CD14-positive monocyte (primary cell): ENCODE measurements around the gene FAM81A. TPM values are rescaled to one million over a fixed set of nuclear protein-coding genes. Genes with fewer than 3 reads are reported as not detected.
A peak's percentile ranks its signal among the peaks of the same experiment; 100 is the strongest.
"Not testable (repeated sequence)": the region's sequence is repeated elsewhere in the genome, so short reads cannot be mapped to it uniquely, and the experiment has no call there.

Source experiments
- DNase-seq, 3 donors: peaks; one replicate each; pipeline ENCODE4 v3.0.0-alpha.2; 2011 to 2022
- H2AFZ ChIP-seq: 2 replicates; pipeline ENCODE4 v1.6.0; 2012; ENCODE audit warnings: mild to moderate bottlenecking, low read depth, low read length, inconsistent platforms; ENCODE audit not compliant: insufficient read depth, poor library complexity, severe bottlenecking
- H3K27ac ChIP-seq, 2 donors: 1 replicate in 1 of 2; 2 replicates in 1 of 2; pipeline ENCODE4 v1.5.1; 2012 to 2013; ENCODE audit warnings: low read length in 2 of 2, control low read depth in 1 of 2, inconsistent platforms in 1 of 2, low read depth in 1 of 2, mild to moderate bottlenecking in 1 of 2
- H3K27me3 ChIP-seq, 2 donors: one replicate each; pipeline versions ENCODE4 v1.6.0 to v1.6.1; 2011 to 2013; ENCODE audit warnings: low read length in 2 of 2; ENCODE audit not compliant: control insufficient read depth in 2 of 2, insufficient read depth in 2 of 2
- H3K36me3 ChIP-seq, 2 donors: replicated peaks in 1 of 2; 1 replicate in 1 of 2; 2 replicates in 1 of 2; pipeline versions ENCODE4 v1.5.1 to v1.6.1; 2012 to 2013; ENCODE audit warnings: low read length in 2 of 2, control low read depth in 1 of 2, inconsistent platforms in 1 of 2, mild to moderate bottlenecking in 1 of 2; ENCODE audit not compliant: insufficient read depth in 2 of 2, control insufficient read depth in 1 of 2
- H3K4me1 ChIP-seq, 2 donors: 1 replicate in 1 of 2; 2 replicates in 1 of 2; pipeline versions ENCODE4 v1.5.1 to v1.6.1; 2012 to 2013; ENCODE audit warnings: low read length in 2 of 2, control low read depth in 1 of 2, inconsistent platforms in 1 of 2, mild to moderate bottlenecking in 1 of 2, moderate library complexity in 1 of 2; ENCODE audit not compliant: insufficient read depth in 2 of 2, control insufficient read depth in 1 of 2
- H3K4me2 ChIP-seq: replicated peaks from 2 replicates; pipeline ENCODE3; 2012; ENCODE audit warnings: low read length, moderate library complexity, mild to moderate bottlenecking; ENCODE audit not compliant: poor library complexity, severe bottlenecking; ENCODE audit errors: extremely low read depth
- H3K4me3 ChIP-seq, 3 experiments: fragments of 200-600 bp in 1 of 3; sonication (generic) in 1 of 3; replicated peaks in 1 of 3; 1 replicate in 2 of 3; 2 replicates in 1 of 3; pipeline ENCODE4 v1.5.1; 2011 to 2013; ENCODE audit warnings: low read length in 3 of 3, mild to moderate bottlenecking in 3 of 3, control low read depth in 2 of 3, low read depth in 2 of 3, inconsistent platforms in 1 of 3, moderate library complexity in 1 of 3
- H3K79me2 ChIP-seq: 2 replicates; pipeline ENCODE4 v1.6.0; 2012; ENCODE audit warnings: mild to moderate bottlenecking, control low read depth, inconsistent platforms, low read length, moderate library complexity; ENCODE audit not compliant: insufficient read depth
- H3K9ac ChIP-seq: 2 replicates; pipeline ENCODE4 v1.6.0; 2017; ENCODE audit warnings: low read length, mild to moderate bottlenecking; ENCODE audit not compliant: insufficient read depth, poor library complexity, severe bottlenecking
- H3K9me3 ChIP-seq, 2 donors: replicated peaks in 1 of 2; 1 replicate in 1 of 2; 2 replicates in 1 of 2; pipeline versions ENCODE4 v1.5.1 to v1.6.1; 2012 to 2013; ENCODE audit warnings: low read length in 2 of 2, control low read depth in 1 of 2; ENCODE audit not compliant: control insufficient read depth in 1 of 2, insufficient read depth in 1 of 2
- H4K20me1 ChIP-seq: 2 replicates; pipeline ENCODE4 v1.6.0; 2012; ENCODE audit warnings: mild to moderate bottlenecking, low read length, control low read depth, moderate library complexity; ENCODE audit not compliant: insufficient read depth
- H3K27ac Mint-ChIP-seq, 7 donors: one replicate each; pipeline ENCODE4 v1.8.0; 2020; ENCODE audit warnings: mild to moderate bottlenecking in 7 of 7, mixed read lengths in 7 of 7, moderate library complexity in 6 of 7, inconsistent platforms in 2 of 7
- H3K27me3 Mint-ChIP-seq, 3 donors: one replicate each; pipeline ENCODE4 v1.8.0; 2021 to 2022; ENCODE audit warnings: low read depth in 3 of 3, mild to moderate bottlenecking in 3 of 3, mixed read lengths in 3 of 3, moderate library complexity in 3 of 3, inconsistent platforms in 1 of 3
- H3K36me3 Mint-ChIP-seq, 2 donors: one replicate each; pipeline ENCODE4 v1.8.0; 2020; ENCODE audit warnings: mixed read lengths in 2 of 2, inconsistent platforms in 1 of 2, mild to moderate bottlenecking in 1 of 2
- H3K4me1 Mint-ChIP-seq: one replicate; pipeline ENCODE4 v1.8.0; 2020; ENCODE audit warnings: mild to moderate bottlenecking, mixed read lengths
- H3K4me3 Mint-ChIP-seq, 2 donors: one replicate each; pipeline ENCODE4 v1.8.0; 2020; ENCODE audit warnings: mild to moderate bottlenecking in 2 of 2, mixed read lengths in 2 of 2, moderate library complexity in 1 of 2
- H3K9me3 Mint-ChIP-seq, 7 donors: one replicate each; pipeline ENCODE4 v1.8.0; 2020 to 2022; ENCODE audit warnings: mixed read lengths in 7 of 7, mild to moderate bottlenecking in 6 of 7, moderate library complexity in 6 of 7, inconsistent platforms in 2 of 7
- WGBS: methylation state at CpG from one replicate; pipeline ENCODE4 v1.1.5; 2013; ENCODE audit warnings: missing lambda C conversion rate; ENCODE audit not compliant: insufficient coverage; 5-methylcytosine and 5-hydroxymethylcytosine counted together
- intact Hi-C, 2 donors: fragments of 100-400 bp; cut with micrococcal nuclease; formaldehyde crosslinking; loops; one replicate each; pipeline versions ENCODE4 v1.15.0 to v1.15.1; 2023
- polyA plus RNA-seq, 3 donors: library from polyadenylated mRNA; depleted of rRNA in 1 of 3; unstranded in 2 of 3; stranded (reverse) in 1 of 3; fragments of 300-500 nt in 2 of 3; fragments of >200 nt in 1 of 3; fragmentation: Illumina TruSeq in 2 of 3; gene quantifications; 1 replicate in 2 of 3; 2 replicates in 1 of 3; pipeline ENCODE4 v1.2.3, GENCODE V29; 2012 to 2021
- TF ChIP-seq, protein P1 (sequence below): fragments of 200-600 bp; IDR thresholded peaks from one replicate; pipeline ENCODE4 v1.8.0; 2022; ENCODE audit warnings: antibody characterized with exemption, mild to moderate bottlenecking

FAM81A gene
- polyA plus RNA-seq, 3 donors, result 0.40 to 0.66 TPM; not detected in 1

DNA sequence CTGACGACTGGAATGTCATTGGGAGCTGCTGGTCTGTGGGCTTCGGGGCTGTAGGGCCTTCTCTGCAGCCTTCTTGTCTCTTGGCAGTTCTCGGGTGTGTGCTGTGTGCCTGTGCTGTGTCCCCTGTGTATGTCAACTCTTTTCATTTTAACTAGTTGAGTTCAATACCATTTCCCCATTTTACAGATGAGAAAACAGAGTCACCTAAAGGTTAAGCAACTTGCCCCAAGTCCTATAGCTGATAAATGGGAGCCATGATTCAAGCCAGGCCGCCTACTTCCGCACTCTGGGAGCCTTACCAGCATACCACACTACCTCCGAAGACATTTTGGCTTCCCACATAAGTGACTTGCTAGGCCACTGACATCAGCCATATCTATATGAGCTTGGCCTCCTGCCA is 85.7 kb downstream of the FAM81A start:
- peak in 1 of 3 donors; percentile 19 for DNase-seq
- H3K9me3 Mint-ChIP-seq, result no peaks in the 10 kb centered on the region
- peak overlapping the region in 1 of 2 donors; percentile 68 for H3K4me3 Mint-ChIP-seq
- peak overlapping the region; percentile 57 for H3K4me2 ChIP-seq
- H3K27me3 Mint-ChIP-seq, result no peaks in the 10 kb centered on the region
- no peaks in the 10 kb centered on the region for H4K20me1 ChIP-seq
- H3K4me3 ChIP-seq, result peak overlapping the region in 1 of 3 experiments; percentile 47
- 83% methylated on average over 4 of the region's 6 CpGs for WGBS
- no peaks in the 10 kb centered on the region for H3K36me3 Mint-ChIP-seq
- H3K4me1 Mint-ChIP-seq, result peaks cover 65% of the 10 kb centered on the region
- no peaks in the 10 kb centered on the region for H3K27me3 ChIP-seq
- no peaks in the 10 kb centered on the region for H3K36me3 ChIP-seq
- intact Hi-C loops, result loop anchor here in 1 of 2 donors (10.0 kb wide), 1 partner anchor 349 kb away; no protein-coding TSS in a partner anchor
- no peaks in the 10 kb centered on the region for H3K79me2 ChIP-seq
- TF ChIP-seq, protein P1, sequence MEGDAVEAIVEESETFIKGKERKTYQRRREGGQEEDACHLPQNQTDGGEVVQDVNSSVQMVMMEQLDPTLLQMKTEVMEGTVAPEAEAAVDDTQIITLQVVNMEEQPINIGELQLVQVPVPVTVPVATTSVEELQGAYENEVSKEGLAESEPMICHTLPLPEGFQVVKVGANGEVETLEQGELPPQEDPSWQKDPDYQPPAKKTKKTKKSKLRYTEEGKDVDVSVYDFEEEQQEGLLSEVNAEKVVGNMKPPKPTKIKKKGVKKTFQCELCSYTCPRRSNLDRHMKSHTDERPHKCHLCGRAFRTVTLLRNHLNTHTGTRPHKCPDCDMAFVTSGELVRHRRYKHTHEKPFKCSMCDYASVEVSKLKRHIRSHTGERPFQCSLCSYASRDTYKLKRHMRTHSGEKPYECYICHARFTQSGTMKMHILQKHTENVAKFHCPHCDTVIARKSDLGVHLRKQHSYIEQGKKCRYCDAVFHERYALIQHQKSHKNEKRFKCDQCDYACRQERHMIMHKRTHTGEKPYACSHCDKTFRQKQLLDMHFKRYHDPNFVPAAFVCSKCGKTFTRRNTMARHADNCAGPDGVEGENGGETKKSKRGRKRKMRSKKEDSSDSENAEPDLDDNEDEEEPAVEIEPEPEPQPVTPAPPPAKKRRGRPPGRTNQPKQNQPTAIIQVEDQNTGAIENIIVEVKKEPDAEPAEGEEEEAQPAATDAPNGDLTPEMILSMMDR, result no peak
- H3K27ac ChIP-seq, result peak overlapping the region; percentile 92 to 94
- H3K9ac ChIP-seq, result peak overlapping the region; percentile 23
- peak overlapping the region; percentile 90 to 97 (median 96) for H3K27ac Mint-ChIP-seq
- H3K9me3 ChIP-seq, result no peaks in the 10 kb centered on the region
- peak overlapping the region; percentile 86 for H2AFZ ChIP-seq
- peaks cover 48 to 66% of the 10 kb centered on the region in 2 donors for H3K4me1 ChIP-seq

GRCh38 chr15:59524331-59524731 is 86.3 kb downstream of the FAM81A start:
- peak overlapping the region; percentile 92 to 94 for H3K27ac ChIP-seq
- Mint-ChIP-seq H3K9me3 (no peaks in the 10 kb centered on the region), H3K4me3 (peak overlapping the region; percentile 13 to 68), H3K4me1 (peaks cover 65% of the 10 kb centered on the region), H3K36me3 (no peaks in the 10 kb centered on the region), H3K27me3 (no peaks in the 10 kb centered on the region), H3K27ac (peak overlapping the region; percentile 90 to 97 (median 96))
- H3K4me1 ChIP-seq, result peaks cover 53 to 62% of the 10 kb centered on the region in 2 donors
- no peaks in the 10 kb centered on the region for H3K9me3 ChIP-seq
- intact Hi-C loops, result loop anchor here in 1 of 2 donors (10.0 kb wide), 1 partner anchor 350 kb away; no protein-coding TSS in a partner anchor
- TF ChIP-seq, protein P1, result no peak
- peak overlapping the region; percentile 23 for H3K9ac ChIP-seq
- H4K20me1 ChIP-seq, result no peaks in the 10 kb centered on the region
- 0% methylated on average over 2 of the region's 5 CpGs for WGBS
- peak overlapping the region in 1 of 3 experiments; percentile 47 for H3K4me3 ChIP-seq
- peak overlapping the region; percentile 86 for H2AFZ ChIP-seq
- no peaks in the 10 kb centered on the region for H3K79me2 ChIP-seq
- H3K4me2 ChIP-seq, result peak overlapping the region; percentile 57
- peak; percentile 64 to 67 (median 66) for DNase-seq
- H3K27me3 ChIP-seq, result no peaks in the 10 kb centered on the region
- H3K36me3 ChIP-seq, result no peaks in the 10 kb centered on the region

DNA sequence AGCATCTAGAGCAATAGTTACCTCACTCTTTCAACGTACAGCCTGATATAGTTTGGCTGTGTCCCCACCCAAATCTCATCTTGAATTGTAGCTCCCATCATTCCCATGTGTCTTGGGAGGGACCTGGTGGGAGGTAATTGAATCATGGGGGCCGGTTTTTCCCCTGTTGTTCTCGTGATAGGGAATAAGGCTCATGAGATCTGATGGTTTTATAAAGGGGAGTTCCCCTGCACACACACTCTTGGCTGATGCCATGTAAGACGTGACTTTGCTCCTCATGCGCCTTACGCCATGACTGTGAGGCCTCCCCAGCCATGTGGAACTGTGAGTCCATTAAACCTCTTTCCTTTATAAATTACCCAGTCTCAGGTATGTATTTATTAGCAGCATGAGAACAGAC is 88.5 kb downstream of the FAM81A start:
- H3K4me1 ChIP-seq, result peaks cover 50 to 51% of the 10 kb centered on the region in 2 donors
- peak overlapping the region in 1 of 7 donors; percentile 24 for H3K27ac Mint-ChIP-seq
- H3K9me3 Mint-ChIP-seq, H4K20me1 ChIP-seq, H2AFZ ChIP-seq, H3K27ac ChIP-seq, H3K36me3 ChIP-seq, H3K27me3 Mint-ChIP-seq, H3K4me2 ChIP-seq, H3K4me3 ChIP-seq, H3K79me2 ChIP-seq, H3K27me3 ChIP-seq, H3K9ac ChIP-seq, H3K4me3 Mint-ChIP-seq, H3K36me3 Mint-ChIP-seq, H3K9me3 ChIP-seq, DNase-seq: not testable (repeated sequence)
- 100% methylated on average over 2 of the region's 6 CpGs for WGBS
- H3K4me1 Mint-ChIP-seq, result peaks cover 57% of the 10 kb centered on the region
- intact Hi-C loops, result loop anchor here in 1 of 2 donors (10.0 kb wide), 1 partner anchor 352 kb away; no protein-coding TSS in a partner anchor
